SK-N-SH (cell line): ENCODE measurements around the gene GCLC. TPM values are rescaled to one million over a fixed set of nuclear protein-coding genes. Genes with fewer than 3 reads are reported as not detected.

Source experiments
- CTCF ChIA-PET: fragments of 300-600, 350-600 bp; formaldehyde crosslinking; extraction: SDS; loops from one replicate; lab custom pipeline; 2021; lab: Yijun Ruan, JAX
- POLR2A ChIA-PET: fragments of 350-600 bp; sonication (Branson Sonifier 250); formaldehyde crosslinking; extraction: SDS; loops from one replicate; lab custom pipeline; 2020; ENCODE audit warnings: antibody characterized with exemption, inconsistent platforms; lab: Yijun Ruan, JAX
- DNase-seq: peaks from one replicate; pipeline ENCODE4 v3.0.0; 2012
- H2AFZ ChIP-seq: fragments of 200-600 bp; sonication (generic); 2 replicates; pipeline ENCODE4 v1.8.1; 2016; ENCODE audit warnings: antibody characterized with exemption, mild to moderate bottlenecking, low read depth
- H3F3A ChIP-seq: fragments of 200-600 bp; sonication (generic); replicated peaks from 2 replicates; pipeline ENCODE3; 2016; ENCODE audit warnings: antibody characterized with exemption, mild to moderate bottlenecking; ENCODE audit not compliant: insufficient read depth
- H3K27ac ChIP-seq, 2 experiments: fragments of 200-500 bp in 1 of 2; fragments of 200-600 bp in 1 of 2; sonication (Bioruptor generic) in 1 of 2; sonication (generic), shearing (Covaris generic) in 1 of 2; 2 replicates each; pipeline versions ENCODE4 v1.5.1 to v1.6.1; 2014 to 2016; ENCODE audit warnings: low read depth in 2 of 2, inconsistent platforms in 1 of 2, low read length in 1 of 2, mild to moderate bottlenecking in 1 of 2, mixed read lengths in 1 of 2
- H3K27me3 ChIP-seq: fragments of 200-600 bp; sonication (generic), shearing (Covaris generic); 2 replicates; pipeline ENCODE4 v1.6.1; 2016; ENCODE audit warnings: mixed run types; ENCODE audit not compliant: insufficient read depth
- H3K36me3 ChIP-seq, 2 experiments: fragments of 200-500 bp in 1 of 2; fragments of 200-600 bp in 1 of 2; sonication (Bioruptor generic) in 1 of 2; sonication (generic) in 1 of 2; replicated peaks in 1 of 2; 2 replicates each; pipeline versions ENCODE3 to v1.5.1; 2014 to 2016; ENCODE audit warnings: low read length in 1 of 2, mild to moderate bottlenecking in 1 of 2; ENCODE audit not compliant: insufficient read depth in 2 of 2, control insufficient read depth in 1 of 2
- H3K4me1 ChIP-seq, 2 experiments: fragments of 200-500 bp in 1 of 2; fragments of 200-600 bp in 1 of 2; sonication (Bioruptor generic) in 1 of 2; sonication (generic), shearing (Covaris generic) in 1 of 2; 2 replicates each; pipeline versions ENCODE4 v1.5.1 to v1.6.1; 2014 to 2016; ENCODE audit warnings: low read depth in 1 of 2, low read length in 1 of 2, mixed run types in 1 of 2; ENCODE audit not compliant: insufficient read depth in 2 of 2, control insufficient read depth in 1 of 2
- H3K4me2 ChIP-seq: fragments of 200-600 bp; sonication (generic), shearing (Covaris generic); 2 replicates; pipeline ENCODE4 v1.6.1; 2017; ENCODE audit warnings: mixed run types
- H3K4me3 ChIP-seq, 2 experiments: fragments of 200-500 bp in 1 of 2; fragments of 200-600 bp in 1 of 2; sonication (Bioruptor generic) in 1 of 2; sonication (generic), shearing (Covaris generic) in 1 of 2; 2 replicates each; pipeline versions ENCODE4 v1.5.1 to v1.8.1; 2014 to 2016; ENCODE audit warnings: low read depth in 2 of 2, inconsistent platforms in 1 of 2, low read length in 1 of 2, mild to moderate bottlenecking in 1 of 2, mixed read lengths in 1 of 2, moderate library complexity in 1 of 2
- H3K79me2 ChIP-seq: fragments of 200-600 bp; sonication (generic); 2 replicates; pipeline ENCODE4 v1.8.1; 2017; ENCODE audit warnings: mild to moderate bottlenecking; ENCODE audit not compliant: insufficient read depth
- H3K9ac ChIP-seq: fragments of 200-600 bp; sonication (generic); 2 replicates; pipeline ENCODE4 v1.6.1; 2017; ENCODE audit warnings: mixed run types
- H3K9me2 ChIP-seq: fragments of 200-600 bp; sonication (generic); 2 replicates; pipeline ENCODE4 v1.6.1; 2017; ENCODE audit warnings: mixed run types
- H3K9me3 ChIP-seq: fragments of 200-600 bp; sonication (generic); 2 replicates; pipeline ENCODE4 v1.6.1; 2017; ENCODE audit warnings: mixed run types, mild to moderate bottlenecking, moderate library complexity
- H4K20me1 ChIP-seq: fragments of 200-600 bp; sonication (generic); 2 replicates; pipeline ENCODE4 v1.6.1; 2017; ENCODE audit warnings: mild to moderate bottlenecking, mixed run types; ENCODE audit not compliant: insufficient read depth
- ELF1 ChIP-seq: IDR thresholded peaks from 2 replicates; pipeline ENCODE4 v1.4.0; 2012
- EZH2phosphoT487 ChIP-seq: fragments of 200-600 bp; sonication (generic); IDR thresholded peaks from 2 replicates; pipeline ENCODE4 v1.6.1; 2017; ENCODE audit warnings: low read depth, mixed run types, mild to moderate bottlenecking, antibody characterized with exemption, moderate library complexity, borderline replicate concordance
- FOSL2 ChIP-seq: IDR thresholded peaks from 2 replicates; pipeline ENCODE4 v1.4.0; 2012; ENCODE audit warnings: low read depth, mild to moderate bottlenecking, moderate library complexity, borderline replicate concordance
- FOXM1 ChIP-seq: IDR thresholded peaks from 2 replicates; pipeline ENCODE4 v1.4.0; 2012; ENCODE audit warnings: low read depth, mild to moderate bottlenecking
- GABPA ChIP-seq: IDR thresholded peaks from 2 replicates; pipeline ENCODE4 v1.4.0; 2012; ENCODE audit warnings: low read depth, mild to moderate bottlenecking
- GATA2 ChIP-seq: sonication (generic); formaldehyde crosslinking; IDR thresholded peaks from 2 replicates; pipeline ENCODE4 v1.5.0; 2020; ENCODE audit warnings: mild to moderate bottlenecking, missing genetic modification reagents
- JUND ChIP-seq: IDR thresholded peaks from 2 replicates; pipeline ENCODE4 v1.4.0; 2012
- NFIC ChIP-seq: IDR thresholded peaks from 2 replicates; pipeline ENCODE4 v1.4.0; 2012; ENCODE audit warnings: borderline replicate concordance
- NRF1 ChIP-seq: IDR thresholded peaks from 2 replicates; pipeline ENCODE4 v1.6.1; 2012; ENCODE audit warnings: low read depth, mild to moderate bottlenecking, low read length
- POLR2AphosphoS5 ChIP-seq: IDR thresholded peaks from 2 replicates; pipeline ENCODE4 v1.6.1; 2012; ENCODE audit warnings: low read depth, low read length
- RAD21 ChIP-seq: IDR thresholded peaks from 2 replicates; pipeline ENCODE4 v1.6.1; 2012; ENCODE audit warnings: mild to moderate bottlenecking, low read length
- RCOR1 ChIP-seq: fragments of 150-350 bp; IDR thresholded peaks from 2 replicates; pipeline ENCODE4 v1.6.1; 2017; ENCODE audit warnings: antibody characterized with exemption, low read length
- RXRA ChIP-seq: IDR thresholded peaks from 2 replicates; pipeline ENCODE4 v1.4.0; 2012; ENCODE audit warnings: low read depth, mild to moderate bottlenecking, borderline replicate concordance
- SMC3 ChIP-seq: IDR thresholded peaks from 2 replicates; pipeline ENCODE4 v1.6.1; 2012; ENCODE audit warnings: low read depth, low read length, improper control_type of control experiment
- TCF12 ChIP-seq: IDR thresholded peaks from 2 replicates; pipeline ENCODE4 v1.4.0; 2012
- TEAD4 ChIP-seq: IDR thresholded peaks from 2 replicates; pipeline ENCODE4 v1.4.0; 2012; ENCODE audit warnings: mild to moderate bottlenecking, borderline replicate concordance; ENCODE audit not compliant: insufficient read depth
- WGBS: methylation state at CpG from one replicate; pipeline ENCODE4 v1.1.6; 2017; ENCODE audit warnings: low lambda C conversion rate; 5-methylcytosine and 5-hydroxymethylcytosine counted together
- polyA plus RNA-seq, 3 experiments: library from polyadenylated mRNA; depleted of rRNA; stranded (reverse); fragments of >200 nt; gene quantifications; 2 replicates each; pipeline ENCODE4 v1.2.3, GENCODE V29; 2012
- TF ChIP-seq, protein P1 (sequence below): IDR thresholded peaks from 2 replicates; pipeline ENCODE4 v1.6.1; 2012; ENCODE audit warnings: mild to moderate bottlenecking, low read depth, low read length, moderate library complexity
- TF ChIP-seq, protein P2 (sequence below): IDR thresholded peaks from 2 replicates; pipeline ENCODE4 v1.4.0; 2012; ENCODE audit warnings: low read depth

GCLC gene
- polyA plus RNA-seq, 1 of the 3 experiments (the other 2 are of a cell fraction): 7.5 TPM

DNA sequence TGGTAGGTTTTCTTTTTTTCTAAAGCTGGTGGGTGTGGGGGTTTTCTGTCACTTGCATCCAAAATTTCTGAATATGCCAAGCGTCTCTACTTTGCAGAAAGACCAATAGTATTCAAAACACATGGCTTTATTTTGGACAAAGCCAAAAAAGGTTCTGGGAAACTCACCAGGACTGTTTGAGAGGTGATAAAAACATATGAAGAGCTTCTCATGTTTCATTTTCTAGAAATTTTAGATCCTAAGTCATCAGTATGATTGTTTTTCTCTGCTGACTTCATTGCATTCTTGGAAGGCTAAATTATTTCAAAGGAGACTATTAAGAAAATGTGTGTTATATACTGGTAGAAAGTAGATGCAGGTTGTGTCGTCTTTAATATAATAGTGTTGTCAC, 51.3 kb downstream of the GCLC start:
- Histone ChIP-seq H3K36me3 (peaks cover 4 to 8% of the 10 kb centered on the region in 2 experiments), H4K20me1 (no peaks in the 10 kb centered on the region), H3K9me2 (no peaks in the 10 kb centered on the region), H3F3A (peaks cover 14% of the 10 kb centered on the region), H3K9ac (no peak overlapping the region), H3K9me3 (no peaks in the 10 kb centered on the region), H3K27ac (no peak overlapping the region), H2AFZ (peak overlapping the region; percentile 46), H3K4me3 (no peak overlapping the region; a peak in 1 of 4 replicates), H3K4me2 (peak overlapping the region; percentile 4; the same call in 1 of the 2 replicates), H3K27me3 (no peaks in the 10 kb centered on the region), H3K79me2 (no peaks in the 10 kb centered on the region), H3K4me1 (peaks cover 2 to 9% of the 10 kb centered on the region in 2 experiments; a peak in 3 of 4 replicates)
- ChIA-PET POLR2A (interaction anchor here (0.7 to 1.8 kb wide), 2 partner anchors 51 to 207 kb away, joined by 3 to 4 read pairs; partner anchors contain the start of gene GCLC), CTCF (interaction anchor here (0.6 to 6.9 kb wide), 55 partner anchors 8 to 810 kb away, joined by 3 to 159 read pairs (median 6); partner anchors contain the start of gene KLHL31)
- no peak for TF ChIP-seq FOXM1
- TF ChIP-seq, protein P1, sequence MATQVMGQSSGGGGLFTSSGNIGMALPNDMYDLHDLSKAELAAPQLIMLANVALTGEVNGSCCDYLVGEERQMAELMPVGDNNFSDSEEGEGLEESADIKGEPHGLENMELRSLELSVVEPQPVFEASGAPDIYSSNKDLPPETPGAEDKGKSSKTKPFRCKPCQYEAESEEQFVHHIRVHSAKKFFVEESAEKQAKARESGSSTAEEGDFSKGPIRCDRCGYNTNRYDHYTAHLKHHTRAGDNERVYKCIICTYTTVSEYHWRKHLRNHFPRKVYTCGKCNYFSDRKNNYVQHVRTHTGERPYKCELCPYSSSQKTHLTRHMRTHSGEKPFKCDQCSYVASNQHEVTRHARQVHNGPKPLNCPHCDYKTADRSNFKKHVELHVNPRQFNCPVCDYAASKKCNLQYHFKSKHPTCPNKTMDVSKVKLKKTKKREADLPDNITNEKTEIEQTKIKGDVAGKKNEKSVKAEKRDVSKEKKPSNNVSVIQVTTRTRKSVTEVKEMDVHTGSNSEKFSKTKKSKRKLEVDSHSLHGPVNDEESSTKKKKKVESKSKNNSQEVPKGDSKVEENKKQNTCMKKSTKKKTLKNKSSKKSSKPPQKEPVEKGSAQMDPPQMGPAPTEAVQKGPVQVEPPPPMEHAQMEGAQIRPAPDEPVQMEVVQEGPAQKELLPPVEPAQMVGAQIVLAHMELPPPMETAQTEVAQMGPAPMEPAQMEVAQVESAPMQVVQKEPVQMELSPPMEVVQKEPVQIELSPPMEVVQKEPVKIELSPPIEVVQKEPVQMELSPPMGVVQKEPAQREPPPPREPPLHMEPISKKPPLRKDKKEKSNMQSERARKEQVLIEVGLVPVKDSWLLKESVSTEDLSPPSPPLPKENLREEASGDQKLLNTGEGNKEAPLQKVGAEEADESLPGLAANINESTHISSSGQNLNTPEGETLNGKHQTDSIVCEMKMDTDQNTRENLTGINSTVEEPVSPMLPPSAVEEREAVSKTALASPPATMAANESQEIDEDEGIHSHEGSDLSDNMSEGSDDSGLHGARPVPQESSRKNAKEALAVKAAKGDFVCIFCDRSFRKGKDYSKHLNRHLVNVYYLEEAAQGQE: no peak
- TF ChIP-seq EZH2phosphoT487: no peak
- no peak for TF ChIP-seq NRF1
- no peak for TF ChIP-seq TEAD4
- TF ChIP-seq TCF12: no peak
- no peak for TF ChIP-seq FOSL2
- no peak for TF ChIP-seq SMC3
- TF ChIP-seq RCOR1: no peak
- no peak for TF ChIP-seq ELF1
- TF ChIP-seq RAD21: no peak
- no peak for TF ChIP-seq POLR2AphosphoS5
- TF ChIP-seq RXRA: no peak
- no peak for TF ChIP-seq GABPA
- TF ChIP-seq NFIC: no peak
- no peak for TF ChIP-seq JUND
- no peak for TF ChIP-seq GATA2 (CRISPR knock-in tag)
- TF ChIP-seq, protein P2, sequence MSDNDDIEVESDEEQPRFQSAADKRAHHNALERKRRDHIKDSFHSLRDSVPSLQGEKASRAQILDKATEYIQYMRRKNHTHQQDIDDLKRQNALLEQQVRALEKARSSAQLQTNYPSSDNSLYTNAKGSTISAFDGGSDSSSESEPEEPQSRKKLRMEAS: no peak
- 48% methylated on average over 2 of the region's 2 CpGs for WGBS
- no peak for DNase-seq
